ENCODE results near the gene SMG5.

Gene SMG5

GRCh38 chr1:156251527-156251926 lies 31.1 kb downstream of the SMG5 start:
- Histone ChIP-seq H3K4me1 (ENCODE audit: control insufficient read depth, insufficient read depth, low read length) (no peaks in the 10 kb centered on the region), H3K4me3 (ENCODE audit: low read depth, low read length) (no peak overlapping the region), H3K9me3 (ENCODE audit: control insufficient read depth, insufficient read depth, low read length) (no peaks in the 10 kb centered on the region), H3K9ac (ENCODE audit: low read depth, low read length) (no peak overlapping the region), H3K27me3 (ENCODE audit: control insufficient read depth, insufficient read depth, low read length) (no peaks in the 10 kb centered on the region), H3K36me3 (ENCODE audit: control insufficient read depth, insufficient read depth, low read length) (peaks cover 53% of the 10 kb centered on the region)

- Histone ChIP-seq H3K36me3 (ENCODE audit: control insufficient read depth, insufficient read depth, low read length) (peaks cover 49% of the 10 kb centered on the region), H3K9ac (ENCODE audit: low read depth, low read length) (no peak overlapping the region), H3K9me3 (ENCODE audit: control insufficient read depth, insufficient read depth, low read length) (no peaks in the 10 kb centered on the region), H3K27me3 (ENCODE audit: control insufficient read depth, insufficient read depth, low read length) (no peaks in the 10 kb centered on the region), H3K4me3 (ENCODE audit: low read depth, low read length) (no peak overlapping the region), H3K4me1 (ENCODE audit: control insufficient read depth, insufficient read depth, low read length) (no peaks in the 10 kb centered on the region)
Observed at GRCh38 chr1:156249593-156249992, 33.0 kb downstream of the SMG5 start.

- Histone ChIP-seq H3K9ac (ENCODE audit: low read depth, low read length) (no peak overlapping the region), H3K36me3 (ENCODE audit: control insufficient read depth, insufficient read depth, low read length) (peaks cover 41% of the 10 kb centered on the region), H3K27me3 (ENCODE audit: control insufficient read depth, insufficient read depth, low read length) (no peaks in the 10 kb centered on the region), H3K4me1 (ENCODE audit: control insufficient read depth, insufficient read depth, low read length) (no peaks in the 10 kb centered on the region), H3K4me3 (ENCODE audit: low read depth, low read length) (no peak overlapping the region), H3K9me3 (ENCODE audit: control insufficient read depth, insufficient read depth, low read length) (no peaks in the 10 kb centered on the region)
Observed at GRCh38 chr1:156248323-156248683, 34.3 kb downstream of the SMG5 start.

- Histone ChIP-seq H3K9me3 (ENCODE audit: control insufficient read depth, insufficient read depth, low read length) (no peaks in the 10 kb centered on the region), H3K4me3 (ENCODE audit: low read depth, low read length) (no peak within 1 kb of the TSS), H3K4me1 (ENCODE audit: control insufficient read depth, insufficient read depth, low read length) (no peaks in the 10 kb centered on the region), H3K27me3 (ENCODE audit: control insufficient read depth, insufficient read depth, low read length) (no peaks in the 10 kb centered on the region), H3K9ac (ENCODE audit: low read depth, low read length) (no peak within 1 kb of the TSS), H3K36me3 (ENCODE audit: control insufficient read depth, insufficient read depth, low read length) (peaks cover 35% of the 10 kb centered on the region)
Observed at GRCh38 chr1:156247460-156248322, 34.9 kb downstream of the SMG5 start, which contains the start of gene PAQR6. Gene PAQR6, minus strand, starts transcription at chr1:156248056. Its CDS starts 1,325 bp downstream, at chr1:156246731.

GRCh38 chr1:156246781-156247459 lies 35.7 kb downstream of the SMG5 start:
- Histone ChIP-seq H3K4me1 (ENCODE audit: control insufficient read depth, insufficient read depth, low read length) (no peaks in the 10 kb centered on the region), H3K9ac (ENCODE audit: low read depth, low read length) (no peak overlapping the region)

GRCh38 chr1:156246241-156246780 lies 36.3 kb downstream of the SMG5 start:
- no peaks in the 10 kb centered on the region for H3K4me1 ChIP-seq (ENCODE audit: control insufficient read depth, insufficient read depth, low read length)
- H3K4me3 ChIP-seq (ENCODE audit: low read depth, low read length) = no peak overlapping the region
- no peaks in the 10 kb centered on the region for H3K9me3 ChIP-seq (ENCODE audit: control insufficient read depth, insufficient read depth, low read length)
- H3K36me3 ChIP-seq (ENCODE audit: control insufficient read depth, insufficient read depth, low read length) = peaks cover 21% of the 10 kb centered on the region
- no peaks in the 10 kb centered on the region for H3K27me3 ChIP-seq (ENCODE audit: control insufficient read depth, insufficient read depth, low read length)
- no peak overlapping the region for H3K9ac ChIP-seq (ENCODE audit: low read depth, low read length)

More at GRCh38 chr1:156246781-156247459, 35.7 kb downstream of the SMG5 start:
- H3K9me3 ChIP-seq (ENCODE audit: control insufficient read depth, insufficient read depth, low read length) = no peaks in the 10 kb centered on the region
- H3K4me3 ChIP-seq (ENCODE audit: low read depth, low read length) = no peak overlapping the region
- H3K36me3 ChIP-seq (ENCODE audit: control insufficient read depth, insufficient read depth, low read length) = peaks cover 27% of the 10 kb centered on the region
- no peaks in the 10 kb centered on the region for H3K27me3 ChIP-seq (ENCODE audit: control insufficient read depth, insufficient read depth, low read length)

GRCh38 chr1:156245451-156246232 lies 37.0 kb downstream of the SMG5 start:
- Histone ChIP-seq H3K9ac (ENCODE audit: low read depth, low read length) (no peak overlapping the region), H3K27me3 (ENCODE audit: control insufficient read depth, insufficient read depth, low read length) (no peaks in the 10 kb centered on the region), H3K4me3 (ENCODE audit: low read depth, low read length) (no peak overlapping the region), H3K36me3 (ENCODE audit: control insufficient read depth, insufficient read depth, low read length) (peaks cover 15% of the 10 kb centered on the region), H3K4me1 (ENCODE audit: control insufficient read depth, insufficient read depth, low read length) (no peaks in the 10 kb centered on the region), H3K9me3 (ENCODE audit: control insufficient read depth, insufficient read depth, low read length) (no peaks in the 10 kb centered on the region)

- Histone ChIP-seq H3K9me3 (ENCODE audit: control insufficient read depth, insufficient read depth, low read length) (no peaks in the 10 kb centered on the region), H3K4me3 (ENCODE audit: low read depth, low read length) (no peak overlapping the region), H3K9ac (ENCODE audit: low read depth, low read length) (no peak overlapping the region), H3K27me3 (ENCODE audit: control insufficient read depth, insufficient read depth, low read length) (no peaks in the 10 kb centered on the region), H3K36me3 (ENCODE audit: control insufficient read depth, insufficient read depth, low read length) (peaks cover 6% of the 10 kb centered on the region), H3K4me1 (ENCODE audit: control insufficient read depth, insufficient read depth, low read length) (no peaks in the 10 kb centered on the region)
Observed at GRCh38 chr1:156244712-156245111, 37.9 kb downstream of the SMG5 start.

GRCh38 chr1:156244126-156244525 lies 38.5 kb downstream of the SMG5 start:
- Histone ChIP-seq H3K4me1 (ENCODE audit: control insufficient read depth, insufficient read depth, low read length) (no peaks in the 10 kb centered on the region), H3K36me3 (ENCODE audit: control insufficient read depth, insufficient read depth, low read length) (peaks cover 10% of the 10 kb centered on the region), H3K9ac (ENCODE audit: low read depth, low read length) (no peak overlapping the region), H3K9me3 (ENCODE audit: control insufficient read depth, insufficient read depth, low read length) (no peaks in the 10 kb centered on the region), H3K4me3 (ENCODE audit: low read depth, low read length) (no peak overlapping the region), H3K27me3 (ENCODE audit: control insufficient read depth, insufficient read depth, low read length) (no peaks in the 10 kb centered on the region)

GRCh38 chr1:156242738-156243137 lies 39.9 kb downstream of the SMG5 start:
- no peak overlapping the region for H3K9ac ChIP-seq (ENCODE audit: low read depth, low read length)
- no peaks in the 10 kb centered on the region for H3K4me1 ChIP-seq (ENCODE audit: control insufficient read depth, insufficient read depth, low read length)
- H3K4me3 ChIP-seq (ENCODE audit: low read depth, low read length) = no peak overlapping the region
- H3K9me3 ChIP-seq (ENCODE audit: control insufficient read depth, insufficient read depth, low read length) = no peaks in the 10 kb centered on the region
- no peaks in the 10 kb centered on the region for H3K27me3 ChIP-seq (ENCODE audit: control insufficient read depth, insufficient read depth, low read length)
- peaks cover 8% of the 10 kb centered on the region for H3K36me3 ChIP-seq (ENCODE audit: control insufficient read depth, insufficient read depth, low read length)

- Histone ChIP-seq H3K9ac (ENCODE audit: low read depth, low read length) (no peak within 1 kb of the TSS), H3K4me1 (ENCODE audit: control insufficient read depth, insufficient read depth, low read length) (no peaks in the 10 kb centered on the region), H3K4me3 (ENCODE audit: low read depth, low read length) (no peak within 1 kb of the TSS), H3K9me3 (ENCODE audit: control insufficient read depth, insufficient read depth, low read length) (no peaks in the 10 kb centered on the region), H3K27me3 (ENCODE audit: control insufficient read depth, insufficient read depth, low read length) (no peaks in the 10 kb centered on the region), H3K36me3 (ENCODE audit: control insufficient read depth, insufficient read depth, low read length) (peaks cover 8% of the 10 kb centered on the region)
Observed at GRCh38 chr1:156241926-156242325, 40.7 kb downstream of the SMG5 start, which contains the start of gene BGLAP. Gene BGLAP, plus strand, starts transcription at chr1:156242184. Its CDS starts 48 bp downstream, at chr1:156242232.
